Stimulated activated CD4-positive, alpha-beta T cell treated with anti-CD3 and anti-CD28 coated beads, Interleukin-15, amount 100 ng/mL, for 1 hour (primary cell): Measurements from ENCODE around the gene C8G.

Experiments used
- DNase-seq, 2 donors: peaks; one replicate each; pipeline ENCODE4 v3.0.0-alpha.2; 2020; ENCODE audit warnings: low read depth in 1 of 2, low spot score in 1 of 2

Gene C8G

DNA sequence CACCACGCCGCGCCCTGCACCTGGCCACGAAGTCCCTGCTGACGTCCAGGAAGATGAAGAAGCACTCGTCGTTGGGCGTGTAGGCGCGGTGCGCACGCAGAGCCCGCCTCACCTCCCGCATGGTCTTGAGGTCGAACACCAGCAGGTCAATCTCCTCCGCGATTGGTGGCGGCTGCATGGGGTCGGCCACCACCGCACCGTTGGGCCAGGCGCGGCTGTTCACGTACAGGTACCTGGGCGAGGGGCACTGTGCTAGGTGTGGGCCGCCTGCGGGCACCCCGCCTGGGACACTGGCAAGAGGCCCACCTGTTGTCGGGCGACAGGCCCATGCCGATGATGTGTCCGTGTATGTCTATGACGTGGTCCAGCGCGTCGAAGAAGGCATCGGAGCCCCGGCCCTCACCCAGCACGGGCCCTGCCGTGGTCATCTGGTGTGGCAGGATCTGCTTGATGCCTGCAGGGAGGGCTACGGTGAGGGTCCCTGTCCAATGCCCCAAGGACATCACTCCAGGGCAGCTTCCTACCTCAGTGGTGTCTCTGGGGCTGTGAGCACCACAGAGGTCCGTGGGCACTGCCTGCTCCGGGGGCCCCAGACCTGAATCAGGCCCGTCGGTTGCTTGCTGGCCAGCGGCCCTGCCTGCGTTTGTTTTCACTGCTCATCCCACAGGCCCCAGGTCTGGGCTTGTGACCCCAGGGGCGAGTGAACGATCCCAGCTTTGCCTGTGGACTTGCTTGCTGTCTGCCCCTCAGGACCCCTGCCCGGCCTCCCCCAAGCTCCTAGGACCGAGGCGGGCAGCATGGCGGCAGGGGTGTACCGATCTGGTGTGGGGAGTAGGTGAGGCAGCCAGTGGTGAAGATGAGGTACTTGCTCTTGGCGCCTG is 3.6 kb upstream of the C8G start:
- DNase-seq: no peak

DNA sequence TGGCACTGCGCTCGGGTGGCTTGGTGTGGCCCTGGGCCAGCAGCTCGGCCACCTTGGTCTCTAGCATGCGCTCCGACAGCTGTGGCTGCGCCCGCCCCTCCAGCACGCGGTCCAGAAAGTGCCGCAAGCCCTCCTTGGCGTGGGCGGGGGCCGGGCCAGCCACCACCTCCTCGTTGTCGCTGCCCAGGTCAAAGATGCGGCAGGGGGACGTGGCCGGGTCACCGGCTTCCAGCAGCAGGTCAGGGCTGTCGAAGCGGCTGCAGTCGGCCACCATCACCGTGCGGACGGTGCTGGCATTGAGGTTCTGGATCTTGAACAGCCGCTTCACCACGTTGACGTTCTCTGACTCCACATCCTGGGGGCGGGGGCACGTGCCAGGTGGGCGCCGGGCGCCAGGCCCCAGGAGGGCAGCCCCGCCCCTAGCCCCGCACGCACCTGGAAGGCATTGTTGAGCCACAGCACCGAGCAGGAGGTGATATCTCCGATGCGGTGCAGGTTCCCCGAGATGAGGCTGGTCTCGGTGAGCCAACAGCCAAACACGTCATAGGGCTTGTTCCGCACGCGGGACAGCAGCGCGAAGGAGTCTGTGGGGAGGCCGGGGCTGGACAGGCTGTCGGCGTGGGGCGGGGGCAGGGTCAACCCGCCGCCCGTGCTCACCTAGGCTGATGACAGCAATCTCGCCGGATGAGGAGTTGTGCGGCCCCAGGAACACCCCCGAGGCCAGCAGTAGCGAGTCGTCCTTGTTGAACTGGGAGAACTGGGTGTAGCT is 2.7 kb upstream of the C8G start:
- DNase-seq: no peak

DNA sequence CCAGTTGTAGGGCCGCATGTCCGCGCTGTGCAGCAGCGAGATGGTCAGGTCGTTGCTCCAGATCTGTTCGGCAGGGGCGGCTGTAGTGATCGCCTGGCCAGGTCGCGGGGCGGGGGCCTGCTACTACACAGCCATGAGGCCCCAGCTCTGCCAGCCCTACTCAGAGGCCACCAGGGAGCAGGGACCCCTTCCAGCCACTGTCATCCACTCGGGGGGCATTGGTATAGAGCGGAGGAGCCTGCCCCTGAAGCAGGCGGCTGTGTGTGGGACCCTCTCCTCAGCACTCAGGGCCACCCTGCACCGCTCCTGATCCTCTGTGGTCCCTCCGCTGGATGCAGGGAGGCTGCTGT is 2.2 kb upstream of the C8G start:
- DNase-seq: no peak

DNA sequence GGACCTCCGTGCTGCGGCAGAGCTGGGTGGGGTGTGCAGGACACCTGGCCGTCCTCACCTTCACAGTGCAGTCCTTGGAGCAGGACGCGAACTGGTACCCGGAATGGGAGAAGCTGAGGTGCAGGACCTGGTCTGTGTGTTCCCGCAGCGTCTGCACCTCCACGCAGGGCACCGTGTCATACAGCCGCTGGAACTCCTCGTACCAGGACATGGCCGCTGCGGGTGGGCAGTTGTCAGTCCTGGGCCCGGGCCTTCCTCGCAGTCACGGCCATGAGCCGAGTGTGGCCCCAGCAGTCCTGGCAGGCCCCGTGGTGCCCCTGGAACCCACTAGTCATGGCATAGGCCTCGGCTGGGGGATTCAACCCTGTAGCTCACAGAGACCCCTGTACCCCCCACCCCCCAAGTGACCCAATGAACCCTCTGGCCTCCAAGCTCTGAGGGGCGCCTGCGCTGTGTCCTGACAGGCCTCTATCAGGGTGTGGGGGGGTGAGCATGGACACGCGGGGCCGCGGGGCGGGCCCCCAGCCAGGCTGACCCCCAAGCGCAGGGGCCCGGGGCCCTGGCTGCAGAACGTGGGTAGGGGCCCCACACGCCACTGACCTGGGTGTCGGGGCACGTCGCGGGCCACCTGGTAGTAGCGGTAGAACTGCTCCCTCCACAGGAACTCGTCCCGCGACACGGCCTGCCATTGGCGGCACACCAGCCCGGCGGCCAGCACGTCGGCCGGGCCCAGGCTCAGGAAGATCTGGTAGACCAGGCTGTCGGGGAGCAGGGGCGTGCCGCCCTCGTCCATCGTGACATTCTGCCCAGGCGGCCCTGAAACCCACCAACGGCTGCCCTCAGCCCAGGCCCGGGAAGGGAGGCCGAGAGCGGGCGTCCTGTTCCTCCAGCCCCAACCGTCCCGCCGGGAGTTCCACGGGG is 1.5 kb upstream of the C8G start:
- no peak for DNase-seq

DNA sequence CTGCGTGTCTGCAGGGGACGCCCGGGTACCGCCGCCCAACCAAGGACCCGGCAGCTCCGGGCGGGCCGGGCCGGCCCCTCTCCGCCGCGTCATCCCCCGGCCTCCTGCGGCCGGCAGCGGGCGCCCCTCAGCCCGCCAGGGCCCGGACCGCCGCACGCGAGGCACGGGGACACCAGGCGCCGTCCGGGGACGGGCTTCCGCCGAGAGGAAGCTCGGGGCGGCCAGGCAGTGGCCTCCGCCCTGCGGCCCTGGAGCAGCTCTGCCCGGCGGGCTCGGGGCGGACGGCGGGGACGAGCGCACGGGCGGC is 878 bp upstream of the C8G start:
- peak in 1 of 2 donors; percentile 24 for DNase-seq

DNA sequence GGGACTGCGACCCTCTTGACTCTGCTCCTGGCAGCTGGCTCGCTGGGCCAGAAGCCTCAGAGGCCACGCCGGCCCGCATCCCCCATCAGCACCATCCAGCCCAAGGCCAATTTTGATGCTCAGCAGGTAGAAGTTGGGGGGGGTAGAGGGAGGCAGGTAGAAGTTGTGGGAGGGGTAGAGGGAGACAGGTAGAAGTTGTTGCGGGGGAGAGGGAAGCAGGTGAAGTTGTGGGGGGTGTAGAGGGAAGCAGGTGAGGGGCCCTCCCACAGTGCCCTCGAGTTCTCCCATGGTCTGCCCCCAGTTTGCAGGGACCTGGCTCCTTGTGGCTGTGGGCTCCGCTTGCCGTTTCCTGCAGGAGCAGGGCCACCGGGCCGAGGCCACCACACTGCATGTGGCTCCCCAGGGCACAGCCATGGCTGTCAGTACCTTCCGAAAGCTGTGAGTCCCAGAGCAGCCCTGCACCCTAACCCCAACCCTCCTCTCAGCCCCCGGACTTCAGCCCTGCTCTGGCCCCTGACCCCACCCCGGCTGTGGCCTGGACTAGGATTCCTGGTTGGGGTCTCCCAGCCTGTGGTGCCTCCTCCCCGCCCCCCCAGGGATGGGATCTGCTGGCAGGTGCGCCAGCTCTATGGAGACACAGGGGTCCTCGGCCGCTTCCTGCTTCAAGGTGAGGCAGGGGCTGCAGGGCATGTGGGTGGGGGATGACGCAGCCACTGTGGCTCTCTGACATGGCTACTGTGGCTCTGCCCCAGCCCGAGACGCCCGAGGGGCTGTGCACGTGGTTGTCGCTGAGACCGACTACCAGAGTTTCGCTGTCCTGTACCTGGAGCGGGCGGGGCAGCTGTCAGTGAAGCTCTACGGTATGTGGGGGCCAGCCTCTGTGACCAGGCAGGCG is 537 bp downstream of the C8G start:
- DNase-seq: no peak

DNA sequence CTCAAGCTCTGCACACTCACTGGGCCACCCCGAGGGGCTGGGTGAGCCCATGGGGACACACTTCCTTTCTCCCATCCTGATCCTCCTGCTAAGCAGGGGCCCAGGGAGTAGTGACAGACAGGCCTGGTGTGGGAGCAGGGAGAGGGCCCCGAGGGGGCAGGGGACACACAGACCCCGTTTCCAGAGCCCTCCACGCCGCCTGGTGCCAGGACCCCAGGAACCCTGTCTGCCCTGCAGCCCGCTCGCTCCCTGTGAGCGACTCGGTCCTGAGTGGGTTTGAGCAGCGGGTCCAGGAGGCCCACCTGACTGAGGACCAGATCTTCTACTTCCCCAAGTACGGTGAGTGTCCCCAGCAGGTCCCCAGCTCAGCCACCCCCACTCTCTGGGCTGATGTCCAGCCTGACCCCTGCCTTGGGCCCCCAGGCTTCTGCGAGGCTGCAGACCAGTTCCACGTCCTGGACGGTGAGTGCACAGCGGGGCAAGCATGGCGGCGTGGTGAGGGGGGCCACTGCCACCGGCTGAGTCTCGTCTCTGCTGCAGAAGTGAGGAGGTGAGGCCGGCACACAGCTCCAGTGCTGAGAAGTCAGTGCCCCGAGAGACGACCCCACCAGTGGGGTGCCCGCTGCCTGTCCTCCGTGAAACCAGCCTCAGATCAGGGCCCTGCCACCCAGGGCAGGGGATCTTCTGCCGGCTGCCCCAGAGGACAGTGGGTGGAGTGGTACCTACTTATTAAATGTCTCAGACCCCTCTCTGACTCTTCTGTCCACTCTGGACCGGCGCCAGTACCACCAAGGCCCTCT is 1.4 kb downstream of the C8G start:
- DNase-seq: no peak

DNA sequence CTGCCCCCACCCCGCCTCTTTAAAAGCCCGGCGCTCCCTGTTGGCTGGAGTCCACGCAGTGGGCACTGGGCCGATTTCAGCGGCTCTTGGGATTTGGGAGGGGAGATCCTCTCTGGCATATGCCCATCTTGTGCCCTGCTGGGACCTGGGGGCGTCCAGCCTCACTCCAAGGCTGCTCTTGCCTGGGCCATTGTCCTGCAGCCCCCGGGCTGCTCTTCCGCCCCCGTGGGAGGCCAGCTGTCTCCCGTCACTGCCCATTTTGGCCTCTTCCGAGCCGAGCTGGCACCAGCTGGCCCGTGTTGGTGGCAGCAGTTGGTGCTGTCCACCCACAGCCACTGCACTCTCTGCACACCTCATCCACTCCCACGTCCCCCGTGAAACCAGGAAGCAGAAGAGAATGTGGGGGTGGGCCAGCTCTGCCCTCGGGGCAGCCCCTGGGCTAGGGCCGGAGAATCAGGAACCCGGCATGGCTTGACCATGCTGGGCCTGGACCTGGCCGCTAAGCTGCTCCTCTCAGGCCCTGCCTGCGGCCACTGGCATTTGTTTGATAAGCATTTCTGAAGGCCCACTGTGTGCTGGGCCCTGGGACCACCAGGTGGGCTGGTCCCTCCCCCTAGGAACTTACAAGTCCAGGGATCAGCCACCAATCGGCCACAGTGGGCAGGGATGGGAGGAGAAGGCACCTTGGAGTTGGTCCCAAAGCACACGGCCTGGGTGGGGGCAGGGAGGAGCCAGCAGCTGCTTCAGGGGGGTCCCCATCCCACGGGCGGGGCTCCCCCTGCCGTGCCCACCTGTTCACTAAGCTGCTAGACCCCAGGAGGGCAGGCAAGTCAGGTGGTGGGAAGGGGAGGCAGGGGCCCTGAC is 2.2 kb downstream of the C8G start:
- DNase-seq: no peak

DNA sequence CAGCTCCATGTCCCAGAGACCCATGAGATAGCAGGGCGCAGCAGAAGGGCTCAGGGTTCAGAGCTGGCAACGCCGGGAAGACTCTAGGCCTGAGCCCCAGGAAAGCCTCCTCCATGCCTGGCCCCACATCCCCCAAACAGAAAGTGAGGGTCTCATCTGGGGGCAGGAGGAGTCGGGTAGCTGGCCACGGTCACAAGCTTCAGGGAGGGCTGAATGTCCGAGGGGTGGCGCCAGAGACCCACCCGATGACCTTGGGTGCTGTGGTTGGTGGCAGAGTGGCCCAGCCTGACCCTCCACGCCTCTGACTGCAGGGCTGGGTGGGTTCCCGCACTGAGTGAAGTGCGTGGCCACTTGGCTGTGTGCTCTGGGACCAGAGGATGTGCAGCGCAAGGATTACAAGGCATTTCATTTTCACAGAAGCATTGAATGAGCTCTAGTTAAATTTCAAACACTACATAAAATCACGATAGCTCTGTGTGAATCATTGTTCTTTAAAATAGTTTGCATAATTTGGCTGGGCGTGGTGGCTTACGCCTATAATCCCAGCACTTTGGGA is 3.0 kb downstream of the C8G start:
- no peak for DNase-seq

DNA sequence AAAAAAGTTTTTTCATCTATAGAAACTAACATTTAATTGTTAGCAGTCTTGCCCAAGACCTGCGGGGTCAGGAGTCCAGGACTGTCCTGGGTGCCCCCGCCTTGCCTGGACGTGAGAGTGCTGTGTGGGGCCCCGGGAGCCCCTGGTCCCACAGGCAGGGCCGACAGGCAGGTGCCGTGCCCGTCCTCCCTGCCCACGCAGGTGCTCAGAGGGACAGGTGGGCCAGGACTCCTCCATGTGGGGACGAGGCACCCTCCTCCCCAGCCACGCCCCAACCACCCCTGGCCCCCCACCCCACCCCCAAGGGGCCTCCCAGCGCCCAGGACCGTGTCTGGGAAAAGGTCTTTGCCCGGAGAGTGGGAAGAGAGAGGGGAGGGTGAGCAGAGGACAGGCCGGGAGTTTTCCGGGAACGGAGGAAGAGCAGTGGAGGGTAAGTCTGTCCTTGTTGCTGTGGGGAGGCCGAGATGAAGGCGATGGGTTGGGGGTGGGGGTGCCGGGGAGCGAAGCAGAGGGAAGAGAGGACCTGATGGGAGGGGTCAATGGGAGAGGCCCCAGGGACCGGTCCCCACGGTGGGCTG is 4.3 kb downstream of the C8G start:
- no peak for DNase-seq

DNA sequence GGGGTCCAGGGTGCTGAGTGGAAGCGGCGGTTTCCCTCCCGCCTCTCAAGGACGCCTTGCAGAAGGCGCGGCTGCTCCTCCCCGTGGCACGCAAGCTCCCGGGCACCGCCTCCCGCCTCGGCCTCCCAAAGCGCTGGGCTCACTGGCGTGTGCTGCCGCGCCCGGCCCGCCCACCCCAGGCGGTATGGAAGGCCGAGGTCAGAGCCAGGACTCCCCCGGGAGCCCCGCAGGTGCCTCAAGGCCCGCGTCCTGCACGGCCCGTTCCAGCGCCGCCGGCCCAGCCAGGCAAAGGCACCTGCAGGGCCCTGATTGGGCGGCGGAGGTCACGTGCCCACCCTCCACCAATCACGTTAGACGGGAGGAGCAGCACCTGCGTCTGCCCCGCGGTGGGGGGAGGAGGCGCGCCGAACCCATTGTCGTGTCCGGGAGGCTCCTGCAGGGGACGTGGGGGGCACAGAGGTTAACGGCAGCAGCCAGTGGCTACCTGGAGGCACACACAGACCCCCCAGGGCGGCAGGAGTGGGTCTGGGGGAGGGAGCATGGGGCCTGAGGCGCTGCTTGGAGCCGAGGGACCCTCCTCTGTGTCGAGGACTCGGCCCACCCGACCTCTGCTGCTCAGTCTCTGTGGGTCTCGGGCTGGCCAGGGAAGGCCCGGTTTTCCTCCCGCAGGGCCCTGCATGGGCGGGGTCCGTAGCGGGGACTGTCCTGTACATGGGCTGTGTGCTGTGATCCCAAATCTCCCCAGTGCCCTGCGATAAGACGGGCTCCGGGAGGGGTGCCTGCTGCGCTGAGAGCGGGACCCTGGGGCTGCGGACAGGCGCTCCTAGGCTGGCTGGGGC is 5.0 kb downstream of the C8G start:
- DNase-seq: peak; percentile 93 to 95

DNA sequence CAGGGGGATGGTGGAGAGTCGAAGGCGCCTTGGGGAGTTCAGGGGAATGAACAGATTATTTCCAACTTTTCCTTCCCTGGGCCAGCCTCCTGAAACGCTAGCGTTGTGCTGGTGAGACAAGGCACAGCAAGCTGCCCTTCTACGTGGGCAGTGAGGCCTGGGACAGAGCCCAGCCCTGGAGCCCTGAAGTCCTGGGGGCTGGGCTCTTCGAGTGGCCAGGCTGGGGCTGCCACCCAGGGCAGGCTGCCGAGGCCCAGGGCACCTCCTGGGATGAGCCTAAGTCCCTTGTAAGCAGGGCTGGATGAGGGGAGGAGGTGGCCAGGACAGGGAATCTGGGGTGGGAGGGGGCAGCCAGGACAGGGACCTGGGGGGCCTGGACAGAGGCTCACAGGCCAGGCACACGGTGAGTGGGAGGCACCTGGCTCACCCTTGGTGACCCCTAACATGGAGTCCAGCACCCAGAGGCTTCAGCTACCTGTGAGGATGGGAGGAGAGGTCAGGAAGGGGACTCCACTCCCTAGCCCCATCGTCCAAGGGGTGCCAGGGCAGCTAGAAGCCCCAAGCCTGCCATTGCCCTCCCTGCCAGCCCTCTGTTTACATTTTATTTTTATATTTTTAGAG is 5.7 kb downstream of the C8G start:
- DNase-seq: no peak

DNA sequence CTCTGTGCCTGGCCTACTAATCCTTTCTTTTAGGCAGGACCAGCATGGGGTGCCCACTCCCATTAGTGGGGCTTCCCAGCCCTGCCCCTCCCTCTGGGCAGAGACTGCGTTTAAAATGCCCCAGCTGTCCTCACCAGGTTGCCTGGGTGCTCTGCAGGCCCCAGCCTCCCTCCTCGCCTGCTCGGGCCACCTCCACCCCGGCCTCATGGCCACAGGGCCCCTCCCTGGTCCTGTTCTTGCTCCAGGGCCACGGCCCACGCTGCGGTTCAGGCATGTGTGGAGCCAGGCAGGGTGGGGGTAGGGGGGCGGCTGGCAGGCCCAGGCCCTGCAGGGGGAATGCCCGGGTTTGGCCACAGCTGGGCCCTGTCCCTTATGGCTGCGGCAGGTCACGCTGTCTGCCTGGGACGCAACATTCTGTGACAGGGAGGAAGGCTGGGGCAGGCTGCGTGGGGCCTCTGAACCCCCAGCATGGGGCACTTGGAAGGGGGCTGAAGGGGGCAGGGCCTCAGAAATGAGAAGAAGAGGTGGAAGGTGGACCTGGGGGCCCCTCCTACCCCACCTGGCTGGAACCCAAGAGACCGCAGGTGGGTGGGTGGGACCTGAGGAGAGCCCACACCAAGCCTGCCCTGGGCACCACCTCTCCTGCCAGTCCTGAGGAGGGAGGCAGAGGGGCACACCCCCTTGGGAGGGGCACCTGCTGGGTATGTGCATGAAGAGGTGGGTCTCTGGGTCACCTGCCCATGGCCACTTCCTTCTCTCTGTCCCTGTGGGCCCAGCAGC is 6.7 kb downstream of the C8G start, which contains the start of gene LCN12:
Gene LCN12 (plus strand): TSS at position 733 of the 780 bp plus-strand sequence. CDS start 55 bp downstream, outside the sequence.
- DNase-seq: no peak

DNA sequence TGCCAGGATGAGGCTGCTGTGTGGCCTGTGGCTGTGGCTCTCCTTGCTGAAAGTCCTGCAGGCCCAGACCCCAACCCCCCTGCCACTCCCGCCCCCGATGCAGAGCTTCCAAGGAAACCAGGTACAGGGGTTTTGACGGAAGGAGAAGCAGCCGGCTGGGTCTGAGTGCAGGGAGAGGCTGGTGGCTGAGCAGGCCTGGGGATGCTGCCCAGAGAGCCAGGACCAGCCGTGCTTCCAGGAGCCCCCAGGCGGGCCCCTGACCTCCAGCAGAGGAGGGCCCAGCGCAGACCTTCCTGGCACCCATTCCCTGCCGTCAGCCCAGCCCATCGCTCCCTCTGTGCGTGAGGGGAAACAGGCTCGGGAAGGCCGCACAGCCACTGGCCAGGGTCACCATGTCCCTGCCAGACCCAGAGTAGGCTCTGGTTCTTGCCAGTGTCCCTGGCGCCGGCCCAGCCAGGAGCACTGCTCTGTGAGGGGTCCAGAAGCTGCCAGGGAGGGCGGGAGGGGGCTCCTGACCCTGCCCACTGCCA is 7.3 kb downstream of the C8G start:
- DNase-seq: no peak

DNA sequence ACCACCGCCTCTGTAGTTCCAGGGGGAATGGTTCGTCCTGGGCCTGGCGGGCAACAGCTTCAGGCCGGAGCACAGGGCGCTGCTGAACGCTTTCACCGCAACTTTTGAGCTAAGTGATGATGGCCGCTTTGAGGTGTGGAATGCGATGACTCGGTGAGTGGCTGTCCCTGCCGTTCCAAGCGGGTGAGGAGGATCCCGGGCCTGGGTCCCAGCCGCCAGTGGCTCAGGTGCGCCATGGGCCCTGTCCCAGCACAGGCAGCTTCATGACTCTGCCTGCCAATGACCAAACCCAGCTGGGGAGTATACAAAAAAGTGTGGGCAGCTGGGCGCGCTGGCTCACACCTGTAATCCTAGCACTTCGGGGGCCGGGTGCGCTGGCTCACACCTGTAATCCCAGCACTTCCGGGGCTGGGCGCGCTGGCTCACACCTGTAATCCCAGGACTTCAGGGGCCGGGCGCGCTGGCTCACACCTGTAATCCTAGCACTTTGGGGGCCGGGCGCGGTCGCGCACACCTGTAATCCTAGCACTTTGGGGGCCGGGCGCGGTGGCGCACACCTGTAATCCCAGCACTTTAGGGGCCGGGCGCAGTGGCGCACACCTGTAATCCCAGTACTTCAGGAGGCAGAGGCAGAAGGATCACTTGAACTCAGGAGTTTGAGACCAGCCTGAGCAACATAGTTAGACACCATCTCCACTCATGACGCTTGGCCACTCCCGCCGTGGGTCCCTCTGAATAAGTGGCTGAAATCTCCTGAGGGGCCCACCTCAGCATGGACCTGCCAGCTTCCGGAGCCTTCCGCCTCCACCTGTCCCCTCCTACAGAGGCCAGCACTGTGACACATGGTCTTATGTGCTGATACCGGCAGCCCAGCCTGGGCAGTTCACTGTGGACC is 8.1 kb downstream of the C8G start:
- DNase-seq: no peak
